GM19455 (cell line): ENCODE data around the gene RABAC1.
"Not testable (repeated sequence)": the region's sequence is repeated elsewhere in the genome, so short reads cannot be mapped to it uniquely, and the experiment has no call there.

Source experiments
- ATAC-seq: cut with Tn5 transposase; IDR thresholded peaks from one replicate; pipeline ENCODE4 v1.9.1; 2021; ENCODE audit not compliant: unreplicated experiment

The RABAC1 gene

DNA sequence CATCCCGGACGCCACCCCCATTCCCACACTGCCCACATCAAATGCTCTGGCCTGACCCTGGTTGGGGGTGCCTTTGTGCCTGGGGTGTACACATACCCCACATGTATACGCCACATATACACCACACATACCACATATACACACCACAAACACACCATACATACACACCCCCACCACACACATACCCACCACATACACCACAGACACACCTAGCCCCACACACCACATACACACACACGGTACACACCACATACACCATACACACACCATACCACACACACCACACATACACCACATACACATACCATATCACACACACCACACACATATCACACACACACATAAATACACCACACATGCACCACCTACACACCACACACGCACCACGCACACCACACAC, 41.0 kb downstream of the RABAC1 start:
- no peak for ATAC-seq

DNA sequence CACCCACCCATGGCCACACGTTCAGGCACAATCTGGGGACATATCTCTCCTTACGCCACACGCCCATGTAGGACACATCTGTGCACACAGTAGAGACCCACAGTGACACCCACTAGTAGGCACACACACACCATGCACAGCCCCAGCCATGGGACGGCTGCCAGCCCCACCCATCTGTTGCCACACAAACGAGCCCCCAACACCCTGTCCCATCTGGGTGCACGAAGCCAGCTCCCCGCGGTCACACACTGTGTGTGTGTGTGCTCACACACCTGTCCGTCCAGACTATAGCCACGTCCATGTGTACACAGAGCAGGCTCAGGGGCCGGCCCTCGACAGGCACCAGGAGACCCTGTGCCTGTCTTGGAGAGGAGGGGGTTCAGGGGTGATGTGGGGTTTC, 41.4 kb downstream of the RABAC1 start:
- no peak for ATAC-seq

DNA sequence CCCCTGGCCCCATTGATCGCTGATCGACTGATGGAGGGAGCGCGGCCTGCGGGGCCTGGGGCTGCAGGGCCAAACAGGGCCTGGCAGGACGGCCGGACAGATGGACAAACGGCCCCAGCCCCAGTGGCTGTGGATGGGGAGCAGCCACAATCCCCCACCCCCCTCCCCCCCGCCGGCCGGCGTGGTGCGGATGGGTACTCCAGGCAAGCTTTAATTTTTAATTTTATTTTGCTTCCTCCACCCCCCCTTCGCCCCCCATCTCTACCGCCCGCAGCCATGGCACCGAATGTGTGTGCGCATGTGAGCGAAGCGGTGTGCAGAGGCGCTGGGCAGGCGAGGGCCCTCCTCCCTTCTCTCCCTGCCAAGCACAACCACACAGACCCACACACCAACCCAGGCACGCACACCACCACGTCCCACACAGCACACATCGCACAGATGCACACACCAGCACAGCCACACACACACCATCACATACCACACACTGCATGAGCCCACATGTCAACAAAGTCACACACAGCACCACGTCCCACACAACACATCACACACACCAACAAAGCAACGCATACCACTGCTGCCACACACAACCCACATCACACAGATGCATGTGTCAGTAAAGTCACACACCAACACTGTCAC, 43.2 kb downstream of the RABAC1 start:
- no peak for ATAC-seq

DNA sequence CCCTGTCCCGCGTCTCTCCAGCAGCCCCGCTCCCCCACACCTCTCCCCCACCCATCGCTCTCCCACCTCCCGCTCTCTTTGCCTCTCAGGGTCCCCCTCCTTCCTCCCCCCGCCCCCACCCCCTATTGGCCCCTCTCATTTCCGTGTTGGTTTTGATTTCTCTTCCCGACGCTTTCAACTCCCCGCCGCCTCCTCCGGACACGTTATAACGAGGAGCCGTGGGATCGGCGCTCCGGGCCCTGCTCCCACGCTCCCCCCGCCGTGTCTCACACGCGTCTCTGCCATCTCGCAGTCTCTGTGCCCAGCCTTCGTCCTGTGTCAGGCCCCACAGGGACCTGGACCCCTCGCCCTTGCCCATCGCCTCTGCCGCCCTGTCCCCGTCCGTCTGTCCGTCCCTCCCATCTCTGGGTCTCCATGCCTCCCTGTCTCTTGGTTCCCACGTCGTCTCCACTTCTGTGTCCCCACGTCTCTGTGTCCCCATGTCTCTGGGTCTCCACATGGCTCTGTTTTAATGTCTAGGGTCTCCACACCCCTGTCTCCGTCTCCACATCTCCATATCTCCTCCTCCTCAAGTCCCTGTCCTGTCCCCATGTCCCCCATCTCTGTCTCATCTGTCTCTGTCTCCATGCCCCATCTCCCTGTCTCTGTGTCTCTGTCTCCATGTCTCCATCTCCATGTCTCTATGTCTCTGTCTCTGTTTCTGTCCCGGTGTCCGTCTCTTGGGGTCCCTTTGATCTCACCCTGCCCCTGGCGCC, 43.9 kb downstream of the RABAC1 start:
- no peak for ATAC-seq

DNA sequence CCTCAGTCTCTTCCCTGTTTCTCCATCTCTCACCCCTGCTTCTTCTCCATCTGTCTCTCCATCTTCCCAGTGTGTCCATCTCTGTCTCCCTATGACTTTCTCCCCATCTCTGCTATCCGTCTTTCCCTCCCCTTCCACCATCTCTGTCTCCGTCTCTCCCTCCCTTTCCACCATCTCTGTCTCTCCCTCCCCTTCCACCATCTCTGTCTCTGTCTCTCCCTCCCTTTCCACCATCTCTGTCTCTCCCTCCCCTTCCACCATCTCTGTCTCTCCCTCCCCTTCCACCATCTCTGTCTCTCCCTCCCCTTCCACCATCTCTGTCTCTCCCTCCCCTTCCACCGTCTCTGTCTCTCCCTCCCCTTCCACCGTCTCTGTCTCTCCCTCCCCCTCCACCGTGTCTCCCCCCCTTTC, 44.7 kb downstream of the RABAC1 start:
- ATAC-seq, result not testable (repeated sequence)

DNA sequence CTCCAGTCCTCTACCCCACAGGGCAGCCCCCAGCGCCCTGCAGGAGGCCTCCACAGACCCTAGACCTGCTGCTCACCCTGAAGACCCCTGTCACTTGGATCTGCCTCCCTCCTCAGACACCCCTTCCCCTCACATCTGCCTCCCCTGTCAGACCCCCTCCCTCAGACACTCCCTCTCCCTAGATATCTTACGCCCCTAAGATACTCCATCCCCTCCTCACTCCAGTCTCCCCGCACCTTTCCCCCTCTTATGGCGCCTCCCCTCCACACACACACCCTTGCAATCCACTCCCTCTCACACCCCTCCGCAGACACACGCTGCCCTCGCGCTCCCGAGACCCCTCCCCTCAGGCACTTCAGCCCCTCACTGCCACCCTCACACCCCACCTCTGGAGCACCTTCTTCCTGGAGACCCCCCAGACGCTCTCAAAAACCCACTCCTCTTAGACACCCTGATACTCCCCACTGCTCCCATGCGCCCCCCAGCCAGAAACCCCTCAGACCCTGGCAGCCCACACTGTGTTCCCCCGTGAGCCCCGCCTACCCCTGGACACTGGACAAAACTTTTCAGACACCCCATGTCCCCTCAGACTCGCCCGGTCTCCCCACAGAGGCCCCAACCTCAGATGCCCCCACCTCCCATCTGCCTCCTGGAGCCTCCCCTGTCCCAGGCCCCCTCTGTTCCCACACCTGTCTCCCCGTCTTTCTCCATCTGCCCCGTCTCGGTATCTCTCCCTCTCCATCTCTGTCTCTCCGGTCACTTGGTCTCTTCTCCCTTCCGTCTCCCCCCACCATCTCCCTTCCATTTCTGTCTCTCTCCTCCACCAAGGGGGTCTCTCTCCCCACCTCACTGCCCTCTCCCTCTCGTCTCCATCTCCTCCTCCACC, 45.3 kb downstream of the RABAC1 start:
- no peak for ATAC-seq

DNA sequence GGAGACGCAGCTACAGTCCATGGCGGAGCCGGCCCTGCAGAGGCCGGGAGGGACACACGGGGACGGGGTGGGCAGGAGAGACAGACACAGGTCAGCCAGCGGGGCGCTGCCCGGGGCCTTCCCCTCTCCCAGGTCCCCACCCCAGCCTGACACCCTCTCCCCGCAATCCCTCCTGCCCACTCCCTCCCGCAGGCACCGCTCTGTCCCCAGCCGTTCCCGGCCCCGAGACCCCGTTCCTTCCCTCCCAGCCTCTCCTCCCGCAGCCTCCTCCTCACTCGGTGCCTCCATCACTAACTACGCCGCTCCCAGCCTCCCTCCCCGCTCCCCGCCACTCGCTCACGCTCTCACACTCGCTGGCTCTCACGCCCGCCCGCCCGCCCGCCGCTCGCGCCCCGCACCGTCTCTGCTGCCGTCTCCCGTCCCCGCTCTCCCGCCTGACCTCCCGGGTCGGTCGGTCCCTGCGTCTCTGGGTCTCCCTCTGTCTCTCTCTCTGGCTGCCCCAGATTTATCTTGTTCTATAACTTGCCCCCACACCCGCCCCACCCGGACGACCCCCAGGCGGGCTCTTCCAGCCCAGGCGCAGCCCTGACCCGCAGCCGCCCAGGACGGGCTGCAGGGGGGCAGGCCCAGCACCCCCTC, 46.1 kb downstream of the RABAC1 start:
- no peak for ATAC-seq

DNA sequence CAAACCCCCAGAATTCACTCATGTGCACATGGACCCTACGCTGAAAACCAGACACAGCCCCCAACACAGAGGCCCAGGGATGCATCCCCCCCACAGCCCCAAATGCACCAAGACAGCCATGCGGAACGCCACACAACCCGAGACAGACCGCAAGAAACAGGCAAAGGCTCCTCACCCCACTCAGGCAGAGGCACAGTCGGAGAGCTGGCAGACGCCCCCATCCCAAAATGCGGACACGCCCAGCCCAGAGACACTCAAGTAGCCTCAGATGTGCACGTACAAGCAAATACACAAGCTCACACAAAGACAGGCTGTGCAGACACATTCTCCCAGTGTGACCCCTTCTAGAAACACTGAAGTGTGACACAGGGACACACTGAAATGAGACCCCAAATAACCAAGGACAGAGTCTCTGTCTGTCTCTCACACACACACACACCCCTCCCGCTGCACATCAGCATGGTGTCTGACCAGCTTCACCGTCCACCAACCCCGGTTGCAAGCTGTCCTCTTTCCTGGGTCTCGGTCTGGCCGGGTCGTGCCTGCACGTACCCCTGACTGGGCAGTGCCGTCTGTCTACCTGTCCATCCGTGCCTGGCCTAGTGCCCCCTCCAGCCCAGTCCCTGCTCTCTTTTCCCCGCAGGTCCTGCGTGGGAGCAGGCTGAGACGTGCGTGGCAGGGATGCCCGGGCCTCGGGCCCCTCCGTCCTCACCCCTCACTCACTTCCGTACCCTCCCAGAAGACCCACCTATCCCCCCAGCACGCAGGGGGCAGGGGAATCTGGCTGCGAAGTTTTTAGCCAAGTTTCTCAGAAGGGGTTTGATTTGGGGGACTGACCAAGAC, 47.0 kb downstream of the RABAC1 start:
- ATAC-seq, result no peak

DNA sequence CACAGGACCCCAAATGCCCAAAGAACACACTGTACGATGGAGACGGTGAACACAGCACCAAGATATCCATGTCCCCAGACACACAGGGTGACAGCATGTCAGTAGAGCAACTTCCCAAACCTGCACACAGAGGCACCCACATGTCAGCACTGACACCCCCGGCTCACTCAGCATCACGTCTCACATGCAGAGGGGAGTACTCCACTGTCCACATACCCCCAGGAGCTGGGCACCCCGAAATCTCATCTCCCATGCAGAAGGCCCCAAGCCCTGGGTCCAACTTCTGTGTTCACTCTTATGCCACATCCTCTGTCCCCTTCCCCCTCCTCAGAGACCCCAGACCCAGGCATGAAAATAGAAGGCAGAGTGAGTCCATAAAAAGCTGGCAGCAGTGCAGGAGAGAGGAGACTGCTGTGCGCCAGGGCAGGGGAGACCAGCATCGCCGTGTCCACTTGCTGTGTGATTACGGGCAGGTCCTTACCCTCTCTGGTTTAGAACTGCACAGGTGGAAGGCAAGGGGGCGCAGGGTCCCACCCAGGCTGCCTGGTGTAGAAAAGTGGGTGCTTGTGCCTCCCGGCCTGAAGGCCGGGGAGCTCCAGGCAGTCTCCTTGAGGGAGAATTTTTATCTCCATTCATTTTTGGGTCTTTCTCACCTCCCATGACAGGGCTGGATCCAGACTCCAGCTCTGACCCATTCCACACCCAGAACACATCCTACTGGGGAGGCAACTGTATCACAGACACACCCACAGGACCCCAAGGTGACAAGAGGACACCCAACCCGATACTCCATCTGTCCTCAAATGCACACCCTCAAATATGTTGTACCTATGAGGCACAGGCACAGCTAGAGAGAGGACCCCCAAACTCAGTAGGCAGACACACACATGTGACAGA, 47.9 kb downstream of the RABAC1 start:
- no peak for ATAC-seq

DNA sequence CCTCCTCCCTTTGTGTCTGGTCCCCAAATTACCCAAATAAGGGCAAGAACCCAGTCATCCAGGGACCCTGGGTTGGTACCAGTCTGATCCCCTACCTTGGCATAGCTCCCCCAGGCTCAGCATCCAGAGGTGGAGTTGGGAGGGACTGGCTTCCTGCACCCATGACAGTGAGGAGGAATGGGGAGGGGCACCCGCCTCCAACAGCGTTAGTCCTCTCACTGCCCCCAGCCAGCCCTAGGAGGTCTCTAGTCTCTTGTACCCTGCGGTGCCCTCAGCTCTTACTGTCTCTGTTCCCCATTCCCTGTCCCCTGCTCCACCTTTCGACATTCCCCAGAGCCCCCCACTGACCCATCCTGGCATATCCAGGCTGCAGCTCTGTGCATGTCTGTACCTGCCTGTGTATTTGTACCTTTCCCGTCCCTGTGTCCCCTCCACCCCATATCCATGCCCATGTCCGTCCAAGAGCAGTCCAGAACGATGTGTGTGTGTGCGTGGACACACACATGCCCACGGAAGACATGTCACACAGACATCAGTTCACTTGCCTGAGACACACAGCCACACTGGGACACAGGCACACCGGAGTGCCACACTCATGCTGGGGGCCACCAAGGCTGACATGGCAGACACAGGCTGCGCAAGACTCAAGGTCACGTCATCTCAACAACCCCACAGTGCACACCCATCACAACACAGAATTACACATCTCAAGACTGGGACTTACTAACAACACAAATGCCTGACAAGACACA, 48.7 kb downstream of the RABAC1 start:
- no peak for ATAC-seq

DNA sequence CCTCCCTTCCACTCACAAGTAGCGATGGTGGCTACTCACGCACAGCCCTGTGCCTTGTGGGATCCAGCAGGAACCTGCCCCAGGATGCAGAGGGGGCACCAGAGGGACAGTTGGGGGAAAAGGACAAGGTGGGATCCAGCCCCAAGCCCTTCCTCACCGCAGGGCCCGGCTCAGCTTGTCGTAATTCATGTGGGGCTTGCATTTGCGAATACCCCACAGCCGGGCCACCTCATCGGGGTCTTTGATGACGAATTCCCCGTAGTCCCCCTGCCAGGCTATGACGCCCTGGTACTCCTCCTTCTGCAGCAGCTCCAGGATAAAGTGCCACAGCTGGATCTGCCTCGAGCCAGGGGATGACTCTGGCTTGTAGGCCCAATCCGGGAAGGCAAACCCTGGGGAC, 49.4 kb downstream of the RABAC1 start:
- ATAC-seq, result no peak

DNA sequence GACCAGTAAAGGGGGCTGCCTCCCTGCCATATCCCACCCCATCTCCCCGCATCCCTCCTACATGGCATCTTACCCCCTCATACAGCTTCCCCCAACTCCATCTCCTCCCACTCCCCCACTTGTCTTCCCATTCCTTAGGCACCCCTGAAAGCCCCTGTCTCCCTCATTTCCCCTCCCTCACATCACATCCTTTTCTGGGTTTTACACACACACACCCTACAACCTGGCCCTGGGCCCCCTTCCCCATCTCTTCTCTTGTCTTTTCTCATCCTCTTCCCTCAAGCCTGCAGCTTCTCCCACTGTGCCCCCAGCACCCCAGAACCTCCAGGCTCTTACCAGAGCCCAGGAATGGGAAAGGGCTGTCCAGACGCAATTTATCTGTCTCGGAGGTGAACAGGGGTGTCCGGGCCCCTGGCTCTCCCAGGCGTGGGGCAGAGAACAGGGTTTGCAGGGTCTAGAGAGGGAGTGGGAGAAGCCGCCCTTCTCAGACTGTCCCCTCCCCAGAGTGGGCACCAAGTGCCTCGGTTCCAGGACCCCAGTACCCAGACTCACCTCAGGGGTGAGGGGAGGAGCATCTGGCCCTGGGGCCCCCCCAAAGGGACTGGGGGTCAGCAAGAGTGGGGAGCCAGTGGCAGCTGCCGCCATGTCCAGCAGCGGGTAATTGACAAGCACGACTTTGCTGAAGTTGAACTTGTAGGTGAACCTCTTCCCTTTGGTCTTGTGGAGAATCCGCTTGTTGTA, 50.2 kb downstream of the RABAC1 start:
- no peak for ATAC-seq

DNA sequence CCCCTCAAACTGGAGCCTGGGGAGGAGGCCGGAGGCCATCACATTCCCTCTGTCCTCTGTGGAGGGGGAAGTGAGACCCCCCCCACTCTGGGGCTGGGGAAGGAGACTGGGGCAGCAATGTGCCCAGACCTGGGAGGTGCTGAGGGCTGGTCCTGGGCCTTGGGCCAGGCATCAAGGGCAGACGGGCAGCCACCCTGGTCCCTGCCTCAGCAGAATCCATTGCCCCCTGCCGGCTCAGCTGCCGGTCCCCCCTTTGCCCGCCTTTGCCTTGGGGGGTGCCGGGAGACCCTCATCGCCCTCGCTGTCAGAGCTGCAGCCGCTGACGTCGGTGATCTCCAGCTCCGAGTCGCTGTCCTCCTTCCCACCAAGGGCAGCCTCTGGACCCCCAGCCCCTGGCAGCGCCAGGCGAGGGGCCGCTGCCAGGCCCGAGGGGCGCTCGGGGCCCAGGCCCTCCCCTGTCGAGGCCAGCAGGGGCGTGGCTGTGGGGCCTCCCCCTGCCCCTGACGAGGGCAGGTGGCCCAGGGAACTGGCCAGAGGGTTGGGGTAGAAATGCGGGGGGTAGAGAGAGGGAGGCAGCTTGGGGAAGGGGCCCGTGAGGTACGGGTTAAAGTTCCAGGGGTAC, 51.0 kb downstream of the RABAC1 start:
- ATAC-seq, result no peak

DNA sequence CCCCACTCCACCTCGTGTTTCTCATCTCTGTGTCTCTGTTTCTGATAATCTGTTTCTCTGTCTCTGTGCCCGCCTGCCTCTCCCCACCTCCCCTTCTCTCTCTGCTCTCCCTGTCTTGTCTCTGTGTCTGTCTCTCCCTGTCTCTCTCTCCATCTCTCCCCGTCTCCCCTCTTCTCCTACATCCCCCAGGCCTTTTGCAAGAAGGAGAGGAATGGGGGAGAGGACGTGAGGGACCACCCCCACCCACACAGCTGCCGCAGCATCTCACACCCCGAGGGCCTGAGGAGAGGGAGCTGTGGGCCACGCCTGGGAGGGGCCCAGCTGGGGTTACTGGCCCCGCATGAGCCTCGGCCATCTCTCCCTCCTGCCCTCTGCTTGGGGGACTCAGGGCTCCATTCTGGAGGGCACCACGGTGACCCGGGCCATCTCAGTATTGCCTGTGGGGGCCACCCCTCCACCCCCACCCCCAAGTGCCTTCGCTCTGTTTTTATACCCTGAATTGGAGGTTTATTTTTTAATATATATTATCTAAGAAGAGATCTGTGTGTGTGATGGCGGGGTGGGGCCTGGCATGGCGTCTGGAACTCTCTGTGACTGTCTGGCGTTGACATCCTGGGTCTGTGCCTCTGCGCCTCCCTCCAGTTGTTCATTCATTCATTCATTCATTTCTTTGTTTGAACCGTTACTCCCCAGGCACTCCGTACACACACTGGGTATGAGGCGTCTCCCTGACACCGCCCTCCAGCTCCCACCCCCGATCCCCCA, 52.0 kb downstream of the RABAC1 start:
- no peak for ATAC-seq
